GM12874 (cell line): ENCODE results near the gene TCHP.

ENCODE experiments used
- TF ChIP-seq, protein P1 (sequence below): IDR thresholded peaks from 2 replicates; pipeline ENCODE4 v1.5.1; 2011; ENCODE audit warnings: low read depth, mild to moderate bottlenecking, control low read depth, low read length, moderate library complexity; ENCODE audit not compliant: insufficient read depth

The TCHP gene

DNA sequence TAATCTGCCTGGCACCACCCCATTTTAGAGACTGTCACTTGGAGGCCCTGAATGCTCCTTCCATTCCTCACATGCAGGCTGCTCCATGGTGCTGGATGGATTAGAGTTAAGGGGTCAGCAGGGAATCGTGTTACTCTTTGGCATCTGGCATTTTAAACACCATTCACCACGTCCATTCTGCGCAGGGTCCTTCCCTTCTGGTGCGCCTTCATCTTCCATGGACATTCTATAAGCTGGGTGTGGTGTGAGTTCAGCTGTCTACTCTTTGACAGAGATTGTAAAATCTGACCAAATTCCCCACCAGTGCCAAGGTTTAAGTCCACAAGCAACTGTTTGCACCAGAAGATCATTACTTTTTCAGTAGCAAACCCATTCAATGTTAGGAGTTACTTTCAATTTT lies 48.3 kb downstream of the TCHP start:
- TF ChIP-seq, protein P1, sequence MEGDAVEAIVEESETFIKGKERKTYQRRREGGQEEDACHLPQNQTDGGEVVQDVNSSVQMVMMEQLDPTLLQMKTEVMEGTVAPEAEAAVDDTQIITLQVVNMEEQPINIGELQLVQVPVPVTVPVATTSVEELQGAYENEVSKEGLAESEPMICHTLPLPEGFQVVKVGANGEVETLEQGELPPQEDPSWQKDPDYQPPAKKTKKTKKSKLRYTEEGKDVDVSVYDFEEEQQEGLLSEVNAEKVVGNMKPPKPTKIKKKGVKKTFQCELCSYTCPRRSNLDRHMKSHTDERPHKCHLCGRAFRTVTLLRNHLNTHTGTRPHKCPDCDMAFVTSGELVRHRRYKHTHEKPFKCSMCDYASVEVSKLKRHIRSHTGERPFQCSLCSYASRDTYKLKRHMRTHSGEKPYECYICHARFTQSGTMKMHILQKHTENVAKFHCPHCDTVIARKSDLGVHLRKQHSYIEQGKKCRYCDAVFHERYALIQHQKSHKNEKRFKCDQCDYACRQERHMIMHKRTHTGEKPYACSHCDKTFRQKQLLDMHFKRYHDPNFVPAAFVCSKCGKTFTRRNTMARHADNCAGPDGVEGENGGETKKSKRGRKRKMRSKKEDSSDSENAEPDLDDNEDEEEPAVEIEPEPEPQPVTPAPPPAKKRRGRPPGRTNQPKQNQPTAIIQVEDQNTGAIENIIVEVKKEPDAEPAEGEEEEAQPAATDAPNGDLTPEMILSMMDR: no peak

- TF ChIP-seq, protein P1: no peak
Measured at GRCh38 chr12:109949089-109949488, 49.0 kb downstream of the TCHP start.

DNA sequence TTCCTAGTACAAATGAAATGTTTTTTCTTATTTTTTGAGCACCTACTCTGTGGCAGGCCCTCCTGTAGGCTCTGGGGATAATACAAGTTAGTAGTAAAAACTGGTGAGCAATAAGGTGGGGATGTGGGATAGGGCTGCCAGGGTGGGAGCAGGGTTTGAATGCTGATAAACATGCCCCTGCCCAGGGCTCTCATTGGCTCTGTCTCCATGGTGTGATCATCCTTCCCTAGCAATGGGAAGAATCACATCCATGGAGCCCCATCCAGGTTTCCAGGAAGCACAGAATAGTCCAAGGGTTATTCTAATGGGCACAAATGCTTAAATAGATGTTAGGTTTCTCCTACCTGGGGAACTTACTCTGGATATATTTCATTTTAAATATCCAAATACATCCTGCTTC lies 50.6 kb downstream of the TCHP start:
- TF ChIP-seq, protein P1: no peak

- TF ChIP-seq, protein P1: no peak
Measured at GRCh38 chr12:109951136-109951535, 51.1 kb downstream of the TCHP start.

DNA sequence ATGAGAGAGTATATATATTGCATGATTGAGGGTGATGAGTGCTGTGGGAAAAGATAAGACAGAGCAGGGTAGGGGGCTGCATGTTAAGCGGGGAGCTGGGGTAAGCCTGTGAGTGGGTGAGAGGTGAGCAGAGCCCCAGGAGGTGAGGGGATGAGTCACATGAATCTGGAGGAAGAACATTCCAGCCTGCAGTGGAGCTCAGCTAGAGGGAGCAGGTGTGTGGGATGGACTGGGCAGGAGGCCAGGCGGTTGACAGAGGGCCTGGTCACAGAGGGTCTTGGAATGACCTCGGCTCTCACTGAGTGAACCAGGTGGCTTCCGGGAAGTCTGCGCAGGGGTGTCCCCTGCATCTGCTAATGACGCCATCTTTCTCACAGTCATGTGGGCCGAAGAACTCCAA lies 51.7 kb downstream of the TCHP start:
- TF ChIP-seq, protein P1: no peak

GRCh38 chr12:109952160-109952858 lies 52.2 kb downstream of the TCHP start:
- TF ChIP-seq, protein P1: no peak

DNA sequence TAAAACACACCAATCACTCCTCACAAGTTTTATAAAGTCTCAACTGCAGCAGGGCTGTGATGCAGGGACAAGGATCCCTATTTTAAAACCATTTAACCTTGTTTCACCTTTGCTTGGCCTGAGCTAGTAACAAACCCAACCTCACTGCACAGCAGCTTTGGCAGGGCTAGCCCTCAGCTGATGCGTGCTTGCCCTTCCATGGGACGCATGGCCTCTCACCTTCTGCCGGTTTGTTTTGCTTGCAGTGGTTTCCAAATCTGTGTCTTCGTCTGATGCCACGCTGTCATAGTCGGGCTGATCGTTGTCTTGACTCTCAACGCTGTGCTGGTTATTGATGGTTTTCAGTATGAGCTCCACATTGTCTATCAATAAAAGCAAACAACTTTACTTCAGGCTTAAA lies 52.8 kb downstream of the TCHP start:
- TF ChIP-seq, protein P1: no peak

DNA sequence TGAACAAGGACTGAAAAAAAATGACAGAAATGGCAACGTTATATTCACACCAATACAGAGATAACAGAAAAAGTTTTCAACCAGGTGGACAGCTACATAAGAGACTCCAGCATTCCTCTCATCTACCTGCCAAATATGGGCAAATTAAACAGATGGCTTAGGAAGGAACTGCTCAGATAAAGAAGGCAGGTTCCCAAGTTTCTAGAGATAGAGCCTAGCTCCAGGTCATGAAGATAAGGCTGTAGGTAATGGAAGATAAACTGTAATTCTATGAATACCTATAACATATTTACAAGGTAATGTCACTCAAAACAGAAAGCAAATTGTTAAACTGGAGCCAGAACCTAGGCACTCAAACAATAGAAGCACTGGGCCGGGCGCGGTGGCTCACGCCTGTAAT lies 53.6 kb downstream of the TCHP start:
- TF ChIP-seq, protein P1: no peak
